ENCODE data around the gene DDIT4.
"Not testable (repeated sequence)": the region's sequence is repeated elsewhere in the genome, so short reads cannot be mapped to it uniquely, and the experiment has no call there.

DDIT4 gene

GRCh38 chr10:72296829-72297280, 23.1 kb downstream of the DDIT4 start:
- not testable (repeated sequence) for DNase-seq

GRCh38 chr10:72297281-72297804, 23.6 kb downstream of the DDIT4 start:
- peak; percentile 30 for DNase-seq

GRCh38 chr10:72297805-72298591, 24.3 kb downstream of the DDIT4 start:
- DNase-seq = peak; percentile 99

- DNase-seq = no peak
Measured at GRCh38 chr10:72298592-72299519, 25.1 kb downstream of the DDIT4 start.

GRCh38 chr10:72303424-72304128, 29.9 kb downstream of the DDIT4 start:
- no peak for DNase-seq

- no peak for DNase-seq
Measured at GRCh38 chr10:72306215-72306760, 32.6 kb downstream of the DDIT4 start.

GRCh38 chr10:72307711-72308110, 34.0 kb downstream of the DDIT4 start:
- DNase-seq = not testable (repeated sequence)

GRCh38 chr10:72308320-72308987, 34.7 kb downstream of the DDIT4 start:
- no peak for DNase-seq

GRCh38 chr10:72309290-72310240, 35.8 kb downstream of the DDIT4 start:
- DNase-seq = no peak

- DNase-seq = peak; percentile 22
Measured at GRCh38 chr10:72310241-72310633, 36.5 kb downstream of the DDIT4 start.

- no peak for DNase-seq
Measured at GRCh38 chr10:72310636-72311035, 36.9 kb downstream of the DDIT4 start.

- DNase-seq = no peak
Measured at GRCh38 chr10:72311667-72312066, 37.9 kb downstream of the DDIT4 start.

GRCh38 chr10:72312865-72313391, 39.2 kb downstream of the DDIT4 start:
- no peak for DNase-seq

GRCh38 chr10:72314263-72314662, 40.5 kb downstream of the DDIT4 start:
- DNase-seq = no peak

GRCh38 chr10:72315054-72315453, 41.3 kb downstream of the DDIT4 start:
- no peak for DNase-seq

GRCh38 chr10:72315611-72316385, 42.1 kb downstream of the DDIT4 start:
- no peak for DNase-seq

- DNase-seq = no peak
Measured at GRCh38 chr10:72316386-72316700, 42.6 kb downstream of the DDIT4 start.

GRCh38 chr10:72316748-72317435, 43.2 kb downstream of the DDIT4 start:
- DNase-seq = peak; percentile 91

Data from NCI-H146 (cell line).